Stimulated activated CD4-positive, alpha-beta T cell treated with anti-CD3 and anti-CD28 coated beads, Interleukin-12 subunit alpha, Interleukin-12 subunit beta, amount 100 ng/mL, for 4 hours (primary cell): Measurements from ENCODE around the gene TCP11.

Experiments
- DNase-seq: peaks from one replicate; pipeline ENCODE4 v3.0.0-alpha.2; 2020

Gene TCP11

DNA sequence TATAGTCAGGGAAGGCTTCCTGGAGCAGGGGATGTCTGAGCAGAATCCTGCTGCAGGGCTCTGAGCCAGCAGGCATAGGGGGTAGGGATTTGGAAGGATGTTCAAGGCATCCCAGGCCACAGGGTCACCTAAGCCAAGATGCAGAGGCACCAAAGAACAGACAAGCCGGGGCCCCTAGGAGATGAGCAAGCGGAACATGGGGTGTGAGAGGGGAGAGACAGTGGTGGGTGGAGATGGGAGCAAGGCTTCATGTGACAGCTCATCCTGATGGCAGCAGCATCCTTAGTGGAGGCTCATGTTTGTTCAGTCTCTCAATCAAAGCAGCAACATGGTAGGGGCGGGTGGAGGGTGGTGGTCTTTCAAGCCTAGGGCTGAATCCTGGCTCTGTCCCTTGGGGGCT lies 29.8 kb upstream of the TCP11 start:
- DNase-seq = no peak

- no peak for DNase-seq
Measured at GRCh38 chr6:35170166-35170565, 29.0 kb upstream of the TCP11 start.

GRCh38 chr6:35168461-35168861 lies 27.3 kb upstream of the TCP11 start:
- no peak for DNase-seq

- no peak for DNase-seq
Measured at GRCh38 chr6:35167505-35167904, 26.4 kb upstream of the TCP11 start.

- no peak for DNase-seq
Measured at GRCh38 chr6:35166520-35166919, 25.4 kb upstream of the TCP11 start.

- DNase-seq = no peak
Measured at GRCh38 chr6:35166116-35166515, 25.0 kb upstream of the TCP11 start.

DNA sequence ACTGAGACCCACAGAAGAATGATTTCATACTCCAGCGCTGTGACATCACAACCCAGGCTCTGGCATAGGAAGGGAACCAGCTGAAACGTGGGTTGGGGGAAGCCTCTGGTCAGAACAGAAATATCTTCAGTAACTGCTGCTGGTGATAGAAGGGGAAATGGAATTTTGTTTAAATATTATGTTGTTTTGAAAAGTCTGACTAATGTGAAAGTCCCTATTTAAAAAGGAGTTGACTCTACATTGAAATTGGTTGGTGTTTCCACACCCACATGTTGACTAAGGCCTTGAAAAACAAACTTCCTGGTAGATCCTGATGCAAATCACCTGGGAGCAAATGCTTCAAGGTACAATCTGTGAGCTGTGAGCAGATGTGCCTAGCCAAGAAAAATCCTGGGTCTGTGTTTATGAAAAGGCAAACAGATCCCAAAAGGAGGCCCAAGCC lies 24.5 kb upstream of the TCP11 start:
- no peak for DNase-seq

DNA sequence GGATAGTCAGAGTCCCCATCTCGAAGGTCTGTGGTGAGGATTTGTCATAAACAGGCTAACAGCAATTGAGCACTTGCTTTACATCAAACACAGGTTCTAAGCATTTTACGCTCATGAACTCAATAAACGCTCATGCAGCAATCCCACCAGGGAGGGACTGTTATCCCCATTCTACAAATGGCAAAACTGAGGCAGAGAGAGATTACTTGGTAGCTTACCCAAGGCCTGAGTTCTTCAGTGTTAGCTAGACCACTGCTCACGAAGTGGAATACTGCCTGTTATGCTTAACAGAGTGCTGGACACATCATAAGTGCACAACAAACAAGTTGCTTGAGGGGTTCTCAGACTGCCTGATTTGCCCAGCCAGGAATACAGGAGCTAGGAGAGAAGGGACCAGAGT lies 23.7 kb upstream of the TCP11 start:
- no peak for DNase-seq

- DNase-seq = no peak
Measured at GRCh38 chr6:35164277-35164676, 23.1 kb upstream of the TCP11 start.

DNA sequence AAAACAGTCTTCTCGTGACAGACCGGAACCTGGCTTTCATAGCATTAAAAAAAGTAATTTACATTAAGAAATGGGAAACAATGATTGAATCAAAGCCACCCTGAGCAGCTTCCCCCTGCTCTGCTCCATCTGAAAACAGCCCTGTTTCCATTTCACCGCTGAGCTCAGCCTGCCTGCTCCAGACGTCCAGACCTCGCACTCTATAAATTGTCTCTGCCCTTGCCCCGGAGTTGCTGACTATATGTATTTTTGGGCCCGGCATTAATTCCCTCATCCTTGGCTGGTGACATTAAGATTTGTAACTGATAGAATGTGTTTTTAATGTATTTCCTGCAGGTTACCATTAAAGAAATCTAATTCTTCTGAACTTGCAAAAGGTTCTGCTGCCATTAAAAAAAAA lies 22.7 kb upstream of the TCP11 start:
- no peak for DNase-seq

GRCh38 chr6:35161776-35162607 lies 20.9 kb upstream of the TCP11 start:
- DNase-seq = no peak

GRCh38 chr6:35161266-35161665 lies 20.1 kb upstream of the TCP11 start:
- DNase-seq = no peak

GRCh38 chr6:35160642-35161041 lies 19.5 kb upstream of the TCP11 start:
- no peak for DNase-seq

DNA sequence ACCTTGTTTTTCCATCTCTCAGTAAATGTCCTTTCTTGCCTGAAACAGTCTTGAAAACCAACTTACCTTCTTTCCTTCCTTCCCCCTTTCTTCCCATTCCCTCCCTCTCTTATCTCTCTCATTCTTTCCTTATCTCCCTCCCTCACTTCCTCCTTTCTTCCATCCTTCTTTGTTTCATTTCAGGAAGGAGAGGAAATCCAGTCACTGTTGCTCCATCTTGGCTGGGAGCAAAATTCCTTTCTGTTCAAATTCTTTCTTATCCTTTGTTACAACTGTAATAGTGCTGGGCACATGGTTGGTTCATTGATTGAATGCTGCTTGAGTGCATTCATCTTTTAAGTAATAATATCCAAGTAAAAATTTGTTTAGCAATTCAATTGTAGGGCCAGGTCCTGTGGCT lies 17.4 kb upstream of the TCP11 start:
- DNase-seq = no peak

DNA sequence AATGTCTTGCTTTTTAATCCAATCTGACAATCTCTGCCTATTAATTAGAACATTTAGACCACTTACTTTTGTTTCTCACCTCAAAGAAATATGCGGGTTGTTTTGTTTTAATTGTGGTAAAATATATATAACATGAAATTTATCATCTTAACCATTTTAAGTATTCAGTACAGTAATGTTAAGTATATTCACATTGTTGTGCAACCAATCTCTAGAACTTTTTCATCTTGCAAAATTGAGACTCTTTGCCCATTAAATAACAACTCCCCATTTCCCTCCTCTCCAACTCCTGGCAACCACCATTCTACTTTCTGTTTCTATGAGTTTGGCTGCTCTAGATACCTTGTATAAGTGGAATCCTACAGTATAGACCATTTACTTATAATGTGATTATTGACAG lies 13.8 kb upstream of the TCP11 start:
- DNase-seq = no peak

GRCh38 chr6:35154262-35154661 lies 13.1 kb upstream of the TCP11 start:
- DNase-seq = no peak

DNA sequence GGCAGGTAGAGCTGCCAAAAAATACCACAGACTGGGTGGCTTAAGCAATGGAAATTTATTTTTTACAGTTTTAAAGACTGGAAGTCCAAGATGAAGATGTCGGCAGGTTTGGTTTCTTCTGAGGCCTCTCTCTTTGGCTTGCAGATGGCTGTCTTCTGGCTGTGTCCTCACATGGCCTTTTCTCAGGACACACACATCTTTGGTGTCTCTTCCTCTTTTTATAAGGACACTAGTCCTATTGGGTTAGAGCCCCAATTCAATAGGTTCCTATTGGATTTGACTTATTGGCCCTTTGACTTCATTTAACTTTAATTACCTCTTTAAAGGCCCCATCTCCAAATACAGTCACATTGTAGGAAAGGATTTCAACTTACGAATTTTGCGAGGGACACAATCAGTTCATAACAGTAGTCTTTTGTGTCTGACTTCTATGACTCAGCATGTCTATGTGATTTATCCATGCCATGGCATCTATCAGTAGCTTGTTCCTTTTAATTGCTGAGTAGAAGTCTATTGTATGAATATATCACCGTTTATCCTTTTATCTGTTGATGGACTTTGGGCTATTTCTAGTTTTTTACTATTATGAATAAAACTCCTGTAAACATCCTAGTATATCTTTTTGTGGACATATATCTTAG lies 11.0 kb upstream of the TCP11 start:
- DNase-seq = no peak

DNA sequence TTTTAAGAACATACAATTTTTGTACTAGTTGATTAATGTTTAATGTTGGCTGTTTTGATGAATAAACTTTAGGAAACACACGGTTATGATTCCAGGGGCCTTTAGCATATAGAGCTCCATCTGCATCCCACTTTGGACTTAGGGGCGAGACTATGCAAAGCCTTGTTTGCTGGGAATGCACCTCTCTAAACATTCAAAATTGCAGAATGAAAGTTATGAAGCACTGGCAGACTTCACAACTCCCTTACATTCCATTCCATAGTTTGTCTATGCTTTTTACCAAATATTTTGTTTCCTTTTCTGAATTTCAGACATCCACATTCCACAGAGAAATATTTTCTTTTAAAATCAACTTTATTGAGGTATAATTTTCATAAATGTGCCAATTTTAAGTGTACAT lies 10.3 kb upstream of the TCP11 start:
- DNase-seq = no peak

- DNase-seq = no peak
Measured at GRCh38 chr6:35149891-35150566, 8.9 kb upstream of the TCP11 start.

GRCh38 chr6:35148167-35148741 lies 7.1 kb upstream of the TCP11 start:
- peak; percentile 6 for DNase-seq

DNA sequence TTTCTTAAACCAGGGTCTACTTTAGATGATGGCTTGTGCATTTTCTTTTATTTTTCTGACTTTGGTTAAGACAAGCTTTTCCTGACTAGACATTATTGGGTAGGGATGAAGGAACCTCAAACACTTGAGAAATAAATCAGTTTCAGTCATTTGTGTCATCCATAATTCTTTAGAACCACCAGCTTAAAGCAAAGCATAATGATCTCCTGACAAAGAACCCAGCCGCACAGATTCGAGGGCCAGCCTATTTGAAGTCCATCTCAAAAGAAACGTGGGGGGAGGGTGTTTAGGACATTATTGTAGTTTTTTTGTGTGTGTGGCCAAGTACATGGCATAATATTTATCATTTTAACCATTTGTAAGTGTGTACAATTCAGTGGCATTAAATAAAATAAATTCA lies 6.3 kb upstream of the TCP11 start:
- no peak for DNase-seq

DNA sequence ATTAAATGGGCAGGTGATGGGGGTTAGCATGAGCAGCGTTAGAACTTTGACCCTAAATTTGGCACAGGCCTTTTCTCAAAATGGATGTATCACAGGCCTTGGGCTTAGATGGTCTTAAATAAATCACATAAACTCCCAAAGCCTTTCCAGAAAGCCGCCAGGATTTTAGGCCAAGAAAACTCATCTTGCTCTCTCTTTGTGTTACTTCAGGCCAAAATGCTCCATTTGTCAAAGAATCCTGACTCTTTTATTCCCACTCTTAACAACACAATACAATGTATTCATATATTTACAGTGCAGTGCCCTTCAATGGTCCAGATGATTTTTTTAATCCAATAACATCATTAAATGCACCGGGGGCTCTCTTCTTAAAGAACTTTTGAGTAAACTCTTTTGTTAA lies 5.9 kb upstream of the TCP11 start:
- no peak for DNase-seq

- no peak for DNase-seq
Measured at GRCh38 chr6:35146453-35146852, 5.3 kb upstream of the TCP11 start.

DNA sequence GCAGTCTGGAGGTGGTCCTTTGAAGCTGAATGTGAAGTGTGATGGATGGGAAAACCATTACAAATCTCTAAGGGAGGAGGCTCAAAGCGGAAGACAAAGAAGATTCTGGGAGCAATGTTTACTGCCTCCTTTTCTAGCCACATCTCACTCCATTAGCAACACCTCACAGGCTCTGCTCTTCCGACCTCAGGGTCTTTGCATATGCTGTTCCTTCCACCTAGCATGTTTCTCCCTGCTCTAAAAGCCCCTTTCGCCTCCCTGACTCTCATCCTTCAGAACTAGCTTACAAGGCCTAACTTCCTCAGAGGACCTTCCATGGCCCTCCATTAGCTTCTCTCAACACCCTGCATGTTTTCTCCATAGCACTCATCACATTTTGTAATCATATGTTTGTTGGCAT lies 4.6 kb upstream of the TCP11 start:
- no peak for DNase-seq
